Measurements from ENCODE around the gene WDR72. TPM values are rescaled to one million over a fixed set of nuclear protein-coding genes. Genes with fewer than 3 reads are reported as not detected.

Gene WDR72
- total and polyA plus RNA-seq, 2 of the 4 experiments (the other 2 are of a cell fraction) = not detected

DNA sequence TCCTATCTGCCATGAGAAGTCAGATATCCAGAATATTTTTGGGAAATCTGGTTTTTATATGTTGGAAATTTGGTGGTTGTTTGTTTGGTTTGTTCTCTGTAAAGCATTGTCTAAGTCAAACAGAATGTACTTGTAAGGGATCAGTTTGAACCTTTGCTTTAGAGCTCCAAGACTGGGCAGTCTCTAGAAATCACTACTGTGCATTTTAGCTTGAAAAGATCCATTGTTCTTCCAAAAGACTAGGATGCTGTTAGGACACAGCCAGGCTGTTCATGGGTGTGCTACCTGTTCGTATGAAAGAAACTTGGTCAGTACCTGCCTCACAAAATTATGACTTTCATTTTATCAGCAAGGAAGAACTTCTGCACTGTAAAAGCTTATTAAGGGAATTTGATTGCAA, 182.6 kb downstream of the WDR72 start:
- no peak overlapping the region for H3K23ac ChIP-seq (ENCODE audit: low read depth, low read length)
- no peak overlapping the region for H3K4me2 ChIP-seq (ENCODE audit: low read depth, low read length)
- ATAC-seq (ENCODE audit: low read depth) (no peak), DNase-seq (no peak)
- H2BK120ac ChIP-seq (ENCODE audit: low read depth, low read length) = no peak overlapping the region
- in situ Hi-C loops (cut with MboI; ENCODE audit: low sequenced_read_pairs) (no loop called here), dilution Hi-C loops (cut with HindIII; ENCODE audit: low sequenced_read_pairs, unreplicated experiment) (no loop called here), intact Hi-C loops (cut with micrococcal nuclease) (no loop called here)
- no peak overlapping the region for H3K18ac ChIP-seq (ENCODE audit: low read depth, low read length)
- no peaks in the 10 kb centered on the region for H3K79me1 ChIP-seq (ENCODE audit: low read depth in 1 of 2, low read length in 2 of 2)
- ChIA-PET CTCF (interaction anchor here (0.8 kb wide), 1 partner anchor 15 kb away, joined by 3 read pairs; no protein-coding TSS in a partner anchor), POLR2A (ENCODE audit: unreplicated experiment) (no interaction called here)
- no peak overlapping the region for H2AK5ac ChIP-seq (ENCODE audit: low read depth, low read length)
- BruUV-seq (replicated peaks) = no TSS peak
- H2BK20ac ChIP-seq (ENCODE audit: low read depth, low read length) = no peak overlapping the region
- no CpG with 5 or more reads among the region's 1 CpG for WGBS, 2 experiments (ENCODE audit: extremely low coverage in 2 of 2, insufficient read length in 1 of 2)
- H2AK9ac ChIP-seq (replicated peaks; ENCODE audit: low read depth, low read length, poor library complexity) = no peak overlapping the region
- H4K8ac ChIP-seq (ENCODE audit: low read depth in 2 of 2, low read length in 2 of 2) = no peak overlapping the region
- no peak overlapping the region for H2BK5ac ChIP-seq (ENCODE audit: low read depth, low read length, poor library complexity, severe bottlenecking)
- no peak for TF ChIP-seq RFX5 (IDR thresholded peaks at IDR 0.05; ENCODE audit: low read depth, low read length)
- TF ChIP-seq RCOR1 (IDR thresholded peaks at IDR 0.05; ENCODE audit: insufficient replicate concordance, low read length) = no peak
- H3K9ac ChIP-seq (ENCODE audit: low read depth, low read length) = no peak overlapping the region
- H4K5ac ChIP-seq (ENCODE audit: low read depth, low read length) = no peak overlapping the region
- no peak overlapping the region for H4K91ac ChIP-seq (ENCODE audit: insufficient read depth, low read depth, low read length)
- H3K9me3 ChIP-seq (ENCODE audit: control insufficient read depth, insufficient read depth, low read length) = peaks cover 6% of the 10 kb centered on the region
- no peaks in the 10 kb centered on the region for H3K4me1 ChIP-seq (ENCODE audit: control insufficient read depth, insufficient read depth, low read length)
- H3K9me1 ChIP-seq (ENCODE audit: insufficient read depth, low read length) = no peaks in the 10 kb centered on the region
- no peak overlapping the region for H3K4ac ChIP-seq (ENCODE audit: low read depth, low read length)
- no peaks in the 10 kb centered on the region for H4K20me1 ChIP-seq (ENCODE audit: insufficient read depth, low read length)
- no peak overlapping the region for H2AFZ ChIP-seq (replicated peaks; ENCODE audit: low read length, poor library complexity)
- H3K27me3 ChIP-seq (ENCODE audit: control insufficient read depth, insufficient read depth, low read length) = no peaks in the 10 kb centered on the region
- H3K14ac ChIP-seq (replicated peaks; ENCODE audit: low read depth, low read length) = no peak overlapping the region
- H3K4me3 ChIP-seq (ENCODE audit: insufficient read depth, low read depth, low read length) = no peak overlapping the region
- no peaks in the 10 kb centered on the region for H3K36me3 ChIP-seq (ENCODE audit: control insufficient read depth, insufficient read depth, low read length)
- H3K27ac ChIP-seq (ENCODE audit: insufficient read depth, low read length) = no peak overlapping the region
- H3K56ac ChIP-seq (ENCODE audit: extremely low read depth, insufficient read depth, low read length) = no peak overlapping the region
- H2BK15ac ChIP-seq (ENCODE audit: low read depth, low read length) = no peak overlapping the region

Measured in IMR-90 (cell line).